Vagina (tissue), 2 donors: ENCODE results near the gene ANXA2R.
"Not testable (repeated sequence)": the region's sequence is repeated elsewhere in the genome, so short reads cannot be mapped to it uniquely, and the experiment has no call there.

Experiments used
- CTCF ChIP-seq, 3 experiments: fragments of 450-650 bp in 2 of 3; fragments of 200-600 bp in 1 of 3; sonication (generic) in 1 of 3; IDR thresholded peaks; one replicate each; pipeline ENCODE4 v1.5.1; 2017 to 2019; ENCODE audit warnings: antibody characterized with exemption in 3 of 3, mild to moderate bottlenecking in 2 of 3, moderate library complexity in 2 of 3
- POLR2A ChIP-seq, 2 donors: fragments of 450-650 bp; IDR thresholded peaks; one replicate each; pipeline ENCODE4 v1.6.1; 2017; ENCODE audit warnings: antibody characterized with exemption in 2 of 2, mild to moderate bottlenecking in 2 of 2, moderate library complexity in 2 of 2
- POLR2AphosphoS5 ChIP-seq, 2 donors: sonication (generic); formaldehyde crosslinking; IDR thresholded peaks; one replicate each; pipeline ENCODE4 v1.9.0; 2017; ENCODE audit warnings: antibody characterized with exemption in 2 of 2, mild to moderate bottlenecking in 2 of 2, low read depth in 1 of 2; ENCODE audit not compliant: insufficient read depth in 1 of 2

GRCh38 chr5:43077446-43078191 lies 37.5 kb upstream of the ANXA2R start:
- not testable (repeated sequence) for TF ChIP-seq CTCF (IDR thresholded peaks at IDR 0.05); POLR2A (IDR thresholded peaks at IDR 0.05); POLR2AphosphoS5 (IDR thresholded peaks at IDR 0.05; ENCODE audit: insufficient read depth in 1 of 2, low read depth in 1 of 2)
